H1 (cell line): Measurements from ENCODE around the gene DYNLRB2. TPM values are rescaled to one million over a fixed set of nuclear protein-coding genes. Genes with fewer than 3 reads are reported as not detected.

Experiments used
- CTCF ChIA-PET: fragments of 300-600 bp; sonication (Branson Sonifier 250); formaldehyde crosslinking; loops from one replicate; lab custom pipeline; 2021; ENCODE audit not compliant: partially characterized antibody; lab: Charles Lee
- POLR2A ChIA-PET: fragments of 300-600 bp; sonication (Branson Sonifier 250); formaldehyde crosslinking; loops from one replicate; lab custom pipeline; 2021; ENCODE audit warnings: inconsistent platforms; ENCODE audit not compliant: partially characterized antibody; lab: Charles Lee
- DNase-seq, 2 experiments: peaks; one replicate each; pipeline versions ENCODE4 v3.0.0 to v3.0.0-alpha.2; 2010 to 2022; ENCODE audit warnings: low spot score in 2 of 2, low read depth in 1 of 2, mixed read lengths in 1 of 2
- FAIRE-seq: peaks from 2 replicates; lab custom pipeline; 2011; peaks lifted over from hg19 to GRCh38; lab: Jason Lieb, UNC
- H2AFZ ChIP-seq: 2 replicates; pipeline ENCODE4 v1.8.1; 2012; ENCODE audit warnings: low read length, inconsistent platforms
- H2AK5ac ChIP-seq: 2 replicates; pipeline ENCODE4 v1.6.1; 2013; ENCODE audit warnings: low read depth, low read length
- H2BK120ac ChIP-seq: replicated peaks from 2 replicates; pipeline ENCODE3; 2013; ENCODE audit warnings: low read depth, low read length, inconsistent platforms
- H2BK12ac ChIP-seq: 2 replicates; pipeline ENCODE4 v1.6.1; 2013; ENCODE audit warnings: low read depth, low read length
- H2BK15ac ChIP-seq: 2 replicates; pipeline ENCODE4 v1.6.1; 2013; ENCODE audit warnings: low read length
- H2BK20ac ChIP-seq: 2 replicates; pipeline ENCODE4 v1.6.1; 2013; ENCODE audit warnings: low read length
- H2BK5ac ChIP-seq: 2 replicates; pipeline ENCODE4 v1.6.1; 2013; ENCODE audit warnings: low read depth, low read length
- H3K14ac ChIP-seq: 2 replicates; pipeline ENCODE4 v1.6.1; 2013; ENCODE audit warnings: inconsistent platforms; ENCODE audit not compliant: insufficient read length
- H3K18ac ChIP-seq: 2 replicates; pipeline ENCODE4 v1.6.1; 2013; ENCODE audit warnings: low read length; ENCODE audit errors: extremely low read depth
- H3K23ac ChIP-seq: 2 replicates; pipeline ENCODE4 v1.6.1; 2013; ENCODE audit warnings: inconsistent platforms; ENCODE audit not compliant: insufficient read length
- H3K23me2 ChIP-seq: 2 replicates; pipeline ENCODE4 v1.6.1; 2013; ENCODE audit warnings: low read depth, low read length
- H3K27ac ChIP-seq: 2 replicates; pipeline ENCODE4 v1.6.1; 2011; ENCODE audit warnings: low read depth, low read length, inconsistent platforms
- H3K27me3 ChIP-seq, 4 experiments: replicated peaks in 1 of 4; 1 replicate in 1 of 4; 2 replicates in 3 of 4; pipeline versions ENCODE4 v1.6.1 to v1.8.1; 2011 to 2013; ENCODE audit warnings: low read length in 3 of 4, mild to moderate bottlenecking in 3 of 4, inconsistent platforms in 2 of 4, mixed read lengths in 2 of 4, moderate library complexity in 1 of 4; ENCODE audit not compliant: control insufficient read depth in 3 of 4, insufficient read depth in 3 of 4; ENCODE audit errors: extremely low read depth in 1 of 4
- H3K36me3 ChIP-seq, 4 experiments: 2 replicates each; pipeline versions ENCODE4 v1.6.1 to v1.8.1; 2011 to 2013; ENCODE audit warnings: mild to moderate bottlenecking in 4 of 4, low read length in 3 of 4, moderate library complexity in 2 of 4, control low read depth in 1 of 4, inconsistent platforms in 1 of 4; ENCODE audit not compliant: insufficient read depth in 4 of 4, control insufficient read depth in 2 of 4
- H3K4ac ChIP-seq: replicated peaks from 2 replicates; pipeline ENCODE3; 2013; ENCODE audit warnings: low read length, low read depth, mixed read lengths, inconsistent platforms; ENCODE audit not compliant: insufficient read length
- H3K4me1 ChIP-seq, 4 experiments: replicated peaks in 1 of 4; 1 replicate in 1 of 4; 2 replicates in 3 of 4; pipeline versions ENCODE4 v1.6.1 to v1.8.1; 2011 to 2013; ENCODE audit warnings: low read length in 3 of 4, inconsistent platforms in 2 of 4, mixed read lengths in 1 of 4; ENCODE audit not compliant: insufficient read depth in 4 of 4, control insufficient read depth in 3 of 4
- H3K4me2 ChIP-seq, 2 experiments: 2 replicates each; pipeline versions ENCODE4 v1.6.1 to v1.8.1; 2011 to 2013; ENCODE audit warnings: low read depth in 2 of 2, low read length in 2 of 2, control low read depth in 1 of 2, inconsistent platforms in 1 of 2, mild to moderate bottlenecking in 1 of 2; ENCODE audit not compliant: insufficient read depth in 1 of 2
- H3K4me3 ChIP-seq, 4 experiments: fragments of 200-600, 300-600 bp in 1 of 4; sonication (generic), shearing (Covaris generic), sonication (Bioruptor Twin) in 1 of 4; 2 replicates each; pipeline versions ENCODE4 v1.5.1 to v1.8.1; 2011 to 2016; ENCODE audit warnings: low read length in 4 of 4, low read depth in 3 of 4, control low read depth in 2 of 4, inconsistent platforms in 2 of 4, mild to moderate bottlenecking in 2 of 4, mixed read lengths in 1 of 4, moderate library complexity in 1 of 4; ENCODE audit not compliant: insufficient read depth in 2 of 4; ENCODE audit errors: extremely low read depth in 1 of 4
- H3K56ac ChIP-seq: replicated peaks from 2 replicates; pipeline ENCODE3; 2013; ENCODE audit warnings: low read depth, mild to moderate bottlenecking, mixed read lengths, low read length, inconsistent platforms; ENCODE audit not compliant: insufficient read length
- H3K79me1 ChIP-seq: 2 replicates; pipeline ENCODE4 v1.6.1; 2013; ENCODE audit warnings: low read depth, low read length, control low read depth
- H3K79me2 ChIP-seq, 2 experiments: 2 replicates each; pipeline versions ENCODE4 v1.6.1 to v1.8.1; 2012 to 2013; ENCODE audit warnings: low read length in 2 of 2, mild to moderate bottlenecking in 2 of 2, inconsistent platforms in 1 of 2; ENCODE audit not compliant: insufficient read depth in 2 of 2, control insufficient read depth in 1 of 2
- H3K9ac ChIP-seq, 4 experiments: replicated peaks in 1 of 4; 1 replicate in 1 of 4; 2 replicates in 3 of 4; pipeline versions ENCODE4 v1.6.1 to v1.8.1; 2011 to 2013; ENCODE audit warnings: low read depth in 3 of 4, low read length in 3 of 4, control low read depth in 2 of 4, mild to moderate bottlenecking in 2 of 4, moderate library complexity in 2 of 4, inconsistent platforms in 1 of 4; ENCODE audit errors: extremely low read depth in 1 of 4
- H3K9me3 ChIP-seq, 2 experiments: 2 replicates each; pipeline versions ENCODE4 v1.6.1 to v1.8.1; 2012 to 2013; ENCODE audit warnings: mild to moderate bottlenecking in 2 of 2, moderate library complexity in 2 of 2, control low read depth in 1 of 2, inconsistent platforms in 1 of 2, low read depth in 1 of 2, low read length in 1 of 2, mixed read lengths in 1 of 2; ENCODE audit not compliant: insufficient read depth in 2 of 2
- H4K20me1 ChIP-seq, 2 experiments: replicated peaks in 1 of 2; 2 replicates each; pipeline versions ENCODE3 to v1.8.1; 2011 to 2013; ENCODE audit warnings: inconsistent platforms in 2 of 2, low read length in 2 of 2, mild to moderate bottlenecking in 1 of 2; ENCODE audit not compliant: insufficient read depth in 2 of 2, control insufficient read depth in 1 of 2
- H4K5ac ChIP-seq: 2 replicates; pipeline ENCODE4 v1.6.1; 2013; ENCODE audit warnings: low read length, low read depth, mixed read lengths, inconsistent platforms; ENCODE audit not compliant: insufficient read length
- H4K8ac ChIP-seq: 2 replicates; pipeline ENCODE4 v1.8.0; 2013; ENCODE audit warnings: mild to moderate bottlenecking, moderate library complexity, low read length, inconsistent platforms; ENCODE audit not compliant: insufficient read depth; ENCODE audit errors: extremely low read depth
- H4K91ac ChIP-seq: replicated peaks from 2 replicates; pipeline ENCODE3; 2013; ENCODE audit warnings: low read length, mixed read lengths, inconsistent platforms; ENCODE audit not compliant: insufficient read length
- ATF2 ChIP-seq: IDR thresholded peaks from 2 replicates; pipeline ENCODE4 v1.6.1; 2012; ENCODE audit warnings: low read length, inconsistent platforms
- BCL11A ChIP-seq, 2 experiments: IDR thresholded peaks; one replicate each; pipeline ENCODE4 v1.6.1; 2011; ENCODE audit warnings: low read depth in 2 of 2, low read length in 2 of 2, mild to moderate bottlenecking in 2 of 2
- CHD2 ChIP-seq: IDR thresholded peaks from 2 replicates; pipeline ENCODE4 v1.6.1; 2012; ENCODE audit warnings: low read length, improper control_type of control experiment
- EGR1 ChIP-seq: IDR thresholded peaks from 2 replicates; pipeline ENCODE4 v1.6.1; 2011; ENCODE audit warnings: low read depth, low read length, borderline replicate concordance
- GABPA ChIP-seq: IDR thresholded peaks from 2 replicates; pipeline ENCODE4 v1.6.1; 2011; ENCODE audit warnings: mild to moderate bottlenecking, low read length, moderate library complexity, borderline replicate concordance; ENCODE audit not compliant: insufficient read depth
- HDAC6 ChIP-seq: IDR thresholded peaks from one replicate; pipeline ENCODE4 v1.7.1; 2012; ENCODE audit warnings: low read depth, mild to moderate bottlenecking, inconsistent platforms, low read length, moderate library complexity
- PHF8 ChIP-seq: fragments of 200-600 bp; sonication (generic); conservative IDR thresholded peaks from 2 replicates; pipeline ENCODE4 v1.7.1; 2012; ENCODE audit warnings: low read depth, mild to moderate bottlenecking, inconsistent platforms, low read length, moderate library complexity
- RAD21 ChIP-seq, 2 experiments: IDR thresholded peaks in 1 of 2; conservative IDR thresholded peaks in 1 of 2; 2 replicates each; pipeline ENCODE4 v1.6.1; 2011; ENCODE audit warnings: low read depth in 2 of 2, low read length in 2 of 2, improper control_type of control experiment in 1 of 2, inconsistent platforms in 1 of 2, mild to moderate bottlenecking in 1 of 2, moderate library complexity in 1 of 2
- RFX5 ChIP-seq: IDR thresholded peaks from 2 replicates; pipeline ENCODE4 v1.6.1; 2011; ENCODE audit warnings: low read depth, low read length, improper control_type of control experiment, borderline replicate concordance
- SIRT6 ChIP-seq: IDR thresholded peaks from one replicate; pipeline ENCODE4 v1.7.1; 2012; ENCODE audit warnings: low read length, inconsistent platforms
- SP2 ChIP-seq: IDR thresholded peaks from 2 replicates; pipeline ENCODE4 v1.6.1; 2012; ENCODE audit warnings: mild to moderate bottlenecking, low read length, inconsistent platforms
- TAF1 ChIP-seq: IDR thresholded peaks from 2 replicates; pipeline ENCODE4 v1.6.1; 2011; ENCODE audit warnings: mild to moderate bottlenecking, low read depth, low read length
- ZNF274 ChIP-seq: IDR thresholded peaks from 2 replicates; pipeline ENCODE4 v1.7.0; 2012; ENCODE audit warnings: low read length, borderline replicate concordance; ENCODE audit errors: extremely low read depth
- whole genome bisulfite sequencing, 2 experiments: shearing (Covaris generic) in 1 of 2; methylation state at CpG; one replicate each; pipeline versions ENCODE4 v1.1.6 to v1.1.7; 2013 to 2015; ENCODE audit warnings: low lambda C conversion rate in 2 of 2, mixed read lengths in 2 of 2, inconsistent platforms in 1 of 2, low coverage in 1 of 2, missing lambda C conversion rate in 1 of 2; ENCODE audit not compliant: insufficient replicate concordance in 2 of 2, insufficient coverage in 1 of 2, insufficient read length in 1 of 2; ENCODE audit errors: extremely low coverage in 1 of 2, missing lambda C conversion rate in 1 of 2; 5-methylcytosine and 5-hydroxymethylcytosine counted together
- polyA plus RNA-seq, 7 experiments: library from polyadenylated mRNA; depleted of rRNA in 3 of 7; stranded (reverse) in 5 of 7; unstranded in 2 of 7; fragments of >200 nt in 5 of 7; fragments of 200-250 nt in 2 of 7; gene quantifications; 1 replicate in 5 of 7; 2 replicates in 1 of 7; 4 replicates in 1 of 7; pipeline versions ENCODE4 v1.2.1 to v1.2.3, GENCODE V29; 2011 to 2013; ENCODE audit warnings: missing spikeins in 2 of 7, mixed read lengths in 2 of 7
- total RNA-seq: library from RNA; stranded (reverse); fragmentation: NEBNext Ultra II Directional; extraction: Animal tissue kit (Norgen Biotek cat#: 25700); gene quantifications from 2 replicates; pipeline ENCODE4 v1.2.1, GENCODE V29; 2021

DYNLRB2 gene
- total and polyA plus RNA-seq, 2 of the 8 experiments (the other 6 are each of a cell fraction or from before 2014, with no cell fraction given): not detected

GRCh38 chr16:80544326-80544725 lies 3.5 kb downstream of the DYNLRB2 start:
- Histone ChIP-seq H3K23me2 (peaks cover 5% of the 10 kb centered on the region; the same call in 1 of the 2 replicates), H3K79me1 (no peaks in the 10 kb centered on the region), H3K14ac (no peak overlapping the region), H2BK5ac (no peak overlapping the region), H4K91ac (no peak overlapping the region), H3K9ac (no peak overlapping the region), H2AFZ (no peak overlapping the region), H3K36me3 (no peaks in the 10 kb centered on the region), H3K4me3 (no peak overlapping the region), H2BK15ac (no peak overlapping the region), H3K79me2 (no peaks in the 10 kb centered on the region), H4K20me1 (no peaks in the 10 kb centered on the region), H2AK5ac (no peak overlapping the region), H3K56ac (no peak overlapping the region), H3K18ac (no peak overlapping the region), H2BK120ac (no peak overlapping the region), H3K4me1 (peaks cover 0 to 4% (median 1%) of the 10 kb centered on the region in 4 experiments; a peak in 3 of 7 replicates), H3K27me3 (peaks cover under 1 to 7% (median 4%) of the 10 kb centered on the region in 4 experiments; a peak in 5 of 7 replicates), H3K4me2 (no peak overlapping the region), H4K5ac (no peak overlapping the region), H2BK12ac (no peak overlapping the region), H3K23ac (no peak overlapping the region), H3K27ac (no peak overlapping the region), H4K8ac (no peak overlapping the region), H3K9me3 (0 out of 4 replicates have a peak, but pooled peaks cover 0 to 2% of the 10 kb centered on the region in 2 experiments), H3K4ac (no peak overlapping the region), H2BK20ac (no peak overlapping the region)
- 76% methylated on average over 6 of the region's 6 CpGs; no CpG with 5 or more reads in 1 of the 2 experiments for WGBS, 2 experiments
- DNase-seq (no peak), FAIRE-seq (no peak)
- POLR2A ChIA-PET: no interaction called here
- CTCF ChIA-PET: no interaction called here
- TF ChIP-seq ATF2 (no peak), SP2 (no peak), ZNF274 (no peak), PHF8 (no peak), RAD21 (IDR thresholded peaks at IDR 0.05 in 1 of 2, conservative IDR thresholded peaks at IDR 0.05 in 1 of 2; ENCODE audit: low read depth in 2 of 2, low read length in 2 of 2) (no peak), SIRT6 (no peak), CHD2 (no peak), TAF1 (no peak), EGR1 (no peak), GABPA (no peak), BCL11A (IDR thresholded peaks at IDR 0.05; ENCODE audit: low read depth in 2 of 2, low read length in 2 of 2) (no peak), HDAC6 (no peak), RFX5 (no peak)
